ENCODE data around the gene CRYGB.

GRCh38 chr2:208183526-208183925, 37.6 kb upstream of the CRYGB start:
- no peak for TF ChIP-seq CTCF (IDR thresholded peaks at IDR 0.05; ENCODE audit: insufficient read depth, low read length, poor library complexity, severe bottlenecking)
- TF ChIP-seq EZH2phosphoT487 (conservative IDR thresholded peaks at IDR 0.05; ENCODE audit: low read length) = no peak

Data from SU-DHL-6 (cell line).